Limb (tissue), 2 donors: Measurements from ENCODE around the gene PCTP.

Experiments used
- DNase-seq, 2 donors: peaks; one replicate each; pipeline ENCODE4 v3.0.0-alpha.2; 2016; ENCODE audit errors: extremely low spot score in 2 of 2

The PCTP gene

DNA sequence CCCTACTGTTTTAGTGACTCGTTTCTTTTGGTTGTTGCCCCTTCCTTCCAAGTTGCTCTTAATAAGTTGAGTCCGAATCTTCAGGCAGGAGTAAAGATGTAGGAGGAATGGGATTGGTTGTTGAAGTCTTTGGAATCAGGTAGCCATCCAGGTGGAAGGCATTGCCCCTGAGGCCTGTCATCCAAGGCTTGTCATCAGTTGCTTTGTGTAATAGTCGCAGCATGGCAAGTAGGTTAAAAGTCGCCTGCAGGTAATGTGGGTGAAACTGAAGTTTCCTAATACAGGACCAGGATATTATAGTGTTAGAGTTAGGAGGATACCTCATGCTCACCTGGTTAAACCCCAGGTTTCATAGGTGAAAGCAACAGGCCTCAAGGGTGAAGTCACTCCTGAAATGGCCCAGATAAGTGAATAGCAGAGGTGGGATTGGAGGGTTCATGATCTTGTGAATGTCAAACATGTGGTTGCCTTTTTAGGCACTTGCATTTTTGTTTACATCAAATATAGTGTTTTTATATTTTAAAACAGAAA lies 934 bp downstream of the PCTP start:
- DNase-seq: no peak

DNA sequence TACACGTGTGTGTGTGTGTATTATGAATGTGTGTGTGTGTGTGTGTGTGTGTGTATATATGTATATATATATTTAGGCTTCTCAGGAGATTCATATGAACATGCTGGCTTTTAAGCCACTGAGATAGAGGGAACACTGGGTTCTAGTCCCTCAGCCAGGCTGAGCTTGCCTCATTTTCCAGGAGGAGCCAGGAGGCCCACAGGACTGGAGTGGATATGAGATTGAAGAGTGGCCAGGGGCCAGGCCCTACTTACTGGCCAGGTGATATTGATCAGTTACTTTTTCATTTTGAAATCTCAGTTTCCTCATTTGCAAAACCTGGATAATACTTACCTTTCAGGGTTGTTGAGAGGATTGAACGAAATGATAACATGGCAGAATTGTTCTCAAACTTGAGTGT lies 5.8 kb downstream of the PCTP start:
- no peak for DNase-seq

DNA sequence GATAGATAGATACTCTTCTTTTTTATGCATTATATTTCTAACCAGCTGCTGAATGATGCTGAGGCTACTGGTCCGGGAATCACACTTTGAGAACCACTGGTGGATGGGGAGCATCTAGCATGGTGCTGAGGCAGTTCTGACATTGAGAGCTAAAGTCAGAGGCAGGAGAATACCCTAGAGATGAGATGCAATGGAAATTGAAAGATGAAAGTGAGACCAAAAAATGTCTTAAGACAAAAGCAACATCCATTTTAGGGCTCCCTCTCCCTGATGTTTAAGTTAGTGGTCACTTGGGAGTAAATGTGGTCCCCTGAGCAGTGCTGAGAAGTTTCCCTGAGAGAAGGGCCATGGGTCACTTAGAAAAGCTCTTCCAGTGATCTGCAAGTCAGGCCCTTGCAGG lies 6.8 kb downstream of the PCTP start:
- no peak for DNase-seq

DNA sequence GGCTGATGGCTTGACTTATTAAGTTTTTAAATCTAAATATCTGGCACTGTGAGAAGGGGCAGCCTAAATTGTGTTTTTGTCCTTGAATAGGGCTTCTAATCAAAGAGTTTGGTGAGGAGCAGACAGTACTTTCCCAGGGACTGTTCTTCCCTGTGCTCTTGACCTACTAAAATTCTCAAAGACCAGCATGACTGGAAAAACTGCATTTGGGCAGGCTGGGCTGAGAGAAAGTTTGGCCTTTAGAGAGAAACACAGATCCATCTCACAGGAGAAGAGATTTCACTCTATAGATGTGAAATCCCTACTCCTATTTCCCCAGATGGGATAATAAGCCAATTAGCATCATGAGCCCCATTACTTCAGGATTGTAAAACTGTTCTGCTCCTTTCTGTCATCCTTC lies 7.3 kb downstream of the PCTP start:
- DNase-seq: no peak

DNA sequence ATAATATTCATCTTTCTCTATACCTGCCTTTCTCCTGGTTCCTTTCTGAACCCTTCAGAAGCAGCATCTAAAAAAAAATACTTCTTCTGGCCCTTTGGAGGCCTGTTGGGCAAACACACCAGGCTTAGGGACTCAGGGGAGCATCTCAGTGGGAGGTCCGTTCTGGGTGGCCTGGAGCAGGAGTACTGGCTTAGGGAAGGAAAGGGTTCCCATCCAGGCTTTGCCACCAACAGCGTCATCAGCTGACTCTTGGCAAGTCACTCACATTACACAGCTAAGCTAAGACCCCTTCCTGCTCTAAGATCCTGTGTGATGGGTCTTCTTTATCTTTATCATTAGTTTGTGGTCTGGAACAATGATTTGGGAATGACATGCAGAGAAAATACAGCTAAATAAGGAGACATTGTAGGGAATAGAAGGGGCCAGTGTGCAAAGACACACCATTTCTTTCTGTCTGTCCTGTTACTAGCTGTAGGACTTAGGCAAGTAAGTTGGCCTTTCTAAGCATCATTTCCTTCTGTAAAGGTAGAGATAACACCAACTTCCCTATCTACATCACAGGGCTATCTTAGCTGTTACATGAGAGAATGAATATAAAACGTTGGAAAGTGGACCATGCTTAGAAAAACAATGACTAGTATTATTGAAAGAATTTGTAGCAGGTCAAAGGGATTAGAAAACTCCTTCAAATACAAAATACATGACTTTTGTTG lies 9.9 kb downstream of the PCTP start:
- no peak for DNase-seq

DNA sequence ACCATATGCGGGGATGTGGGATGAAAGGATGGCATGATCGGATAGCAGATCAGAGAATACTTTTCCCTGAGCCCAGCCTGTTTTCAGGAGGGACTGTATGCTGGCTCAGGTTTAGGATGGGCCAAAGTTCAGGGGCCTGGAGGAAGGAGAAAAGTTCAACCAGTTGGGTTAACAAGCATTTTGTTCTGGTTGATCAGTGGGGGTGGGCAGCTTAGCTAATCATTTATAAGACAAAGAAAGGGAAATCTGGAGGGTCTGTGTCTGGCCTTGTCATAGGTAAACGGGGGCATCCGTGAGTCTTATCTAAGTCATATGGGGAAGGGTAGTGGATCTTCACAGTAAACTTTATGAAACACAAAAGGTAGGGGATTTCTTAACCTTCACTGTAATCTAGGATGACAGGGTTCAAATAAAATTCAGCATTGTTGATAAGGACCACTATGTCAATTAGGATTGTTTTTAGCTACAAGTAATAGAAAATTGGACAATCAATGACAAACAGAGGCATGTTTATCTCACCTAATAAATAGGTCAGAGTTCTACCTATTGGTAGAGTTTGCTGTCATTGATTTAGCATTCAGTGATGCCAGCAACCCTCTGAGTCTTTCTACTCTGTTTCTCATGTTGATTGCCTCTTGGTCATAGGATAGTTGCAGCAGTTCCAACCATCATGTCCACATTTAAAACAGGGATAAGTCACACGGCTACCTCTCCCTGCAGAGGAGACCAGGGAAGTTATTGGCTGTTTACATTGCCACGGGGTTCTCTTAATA lies 11.4 kb downstream of the PCTP start:
- DNase-seq: no peak

DNA sequence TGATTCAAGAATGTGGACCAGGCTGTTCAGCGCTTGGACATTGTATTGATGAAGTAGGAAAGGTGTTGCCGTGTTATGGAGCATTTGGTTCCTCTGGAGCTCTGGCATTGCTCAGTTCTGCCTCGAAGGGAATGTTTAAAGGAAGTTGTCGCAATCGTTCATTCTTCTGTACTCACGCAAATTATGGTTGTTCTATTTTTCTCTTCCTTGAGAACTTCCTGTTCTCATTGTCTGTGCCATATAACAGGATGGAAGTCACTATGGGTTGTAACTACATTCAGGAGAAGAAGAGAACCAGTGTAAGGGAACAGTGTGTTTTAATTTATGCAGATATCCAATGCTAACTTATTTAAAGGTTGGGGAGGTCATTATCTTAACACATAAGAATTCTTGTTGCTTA lies 13.0 kb downstream of the PCTP start:
- no peak for DNase-seq

DNA sequence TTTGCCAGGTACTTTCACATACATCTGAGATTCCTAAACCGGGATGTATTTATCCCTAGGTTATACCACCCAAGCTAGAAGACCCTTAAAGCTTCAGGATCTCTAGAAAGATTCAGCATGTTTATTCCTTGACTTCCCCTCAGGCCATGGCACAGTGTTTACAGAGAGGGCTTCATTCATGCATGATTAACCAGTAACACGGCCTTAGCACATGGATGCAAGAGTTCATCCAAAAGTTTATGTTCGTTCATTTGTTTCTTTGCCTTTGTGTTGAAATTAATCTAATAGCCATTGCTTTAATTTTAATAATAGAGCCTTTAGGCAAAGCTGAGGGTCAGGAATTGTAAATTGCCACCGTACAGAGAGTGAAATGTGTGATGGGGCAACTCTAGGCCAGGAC lies 13.8 kb downstream of the PCTP start:
- no peak for DNase-seq

DNA sequence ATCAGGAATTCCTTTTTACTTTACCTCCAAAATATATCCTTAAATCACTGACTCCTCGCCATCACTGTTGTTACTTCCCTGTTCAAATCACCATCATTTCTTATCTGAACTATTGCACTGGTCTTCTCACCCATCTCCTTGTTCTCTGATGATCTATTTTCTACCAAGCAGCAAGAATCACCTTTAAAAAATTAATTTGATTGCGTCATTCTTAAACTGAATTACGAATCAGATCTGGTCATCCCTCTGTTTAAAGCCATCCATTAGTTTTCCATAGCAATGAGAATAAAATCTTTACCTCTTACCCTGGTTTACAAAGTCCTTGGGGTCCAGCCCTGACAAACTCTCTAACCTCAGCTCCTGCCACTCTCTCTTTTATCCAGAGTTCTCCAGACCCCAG lies 14.6 kb downstream of the PCTP start:
- DNase-seq: no peak

DNA sequence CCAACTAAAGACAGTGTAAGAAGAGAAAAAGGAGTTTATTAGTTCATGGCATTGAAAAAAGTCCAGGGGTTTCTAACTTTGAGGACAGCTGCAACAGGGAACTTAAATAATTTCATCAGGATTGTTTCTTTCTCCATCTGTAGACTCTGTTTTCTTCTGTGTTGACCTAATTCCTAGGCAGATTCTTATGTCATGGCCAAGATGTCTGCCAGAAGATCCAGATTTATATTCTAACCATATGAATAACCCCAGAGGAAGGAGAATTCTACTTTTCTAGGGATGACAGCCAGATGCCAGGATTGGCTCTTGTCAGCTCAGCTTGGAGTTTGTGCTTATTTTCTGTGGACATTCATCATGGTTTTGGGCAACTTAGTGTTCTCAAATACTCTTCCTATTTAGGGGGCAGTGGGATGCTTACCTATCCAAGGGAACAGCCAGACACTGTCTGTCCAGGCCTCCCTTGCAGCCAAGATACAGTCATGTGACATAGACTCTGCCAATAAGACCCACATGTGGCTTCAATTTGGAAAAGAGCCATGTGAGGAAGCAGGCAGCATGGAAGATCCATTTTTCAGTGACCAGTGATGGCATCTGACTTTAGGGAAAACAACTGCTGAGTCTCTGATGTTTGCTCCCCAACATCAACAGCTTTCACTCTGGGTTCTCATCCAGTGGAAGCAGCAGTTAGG lies 18.2 kb downstream of the PCTP start:
- DNase-seq: no peak

DNA sequence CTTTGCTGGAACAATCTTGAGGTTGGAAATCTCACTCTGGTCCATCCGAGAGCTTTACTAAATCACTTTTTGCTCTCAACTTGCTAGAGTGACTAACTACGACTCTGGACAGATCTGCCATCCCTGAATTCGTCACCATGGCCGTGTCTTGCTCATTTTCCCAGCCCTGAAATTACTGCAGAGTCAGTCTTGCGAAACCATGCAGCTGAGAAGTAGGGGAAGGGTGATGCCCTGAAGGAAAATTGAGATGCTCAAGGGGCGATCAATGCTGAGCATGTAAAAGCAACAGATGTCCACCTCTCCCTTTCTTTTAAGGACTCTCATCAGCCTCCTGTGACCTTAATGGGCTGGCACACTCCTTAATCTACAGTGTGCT lies 18.8 kb downstream of the PCTP start:
- DNase-seq: no peak

DNA sequence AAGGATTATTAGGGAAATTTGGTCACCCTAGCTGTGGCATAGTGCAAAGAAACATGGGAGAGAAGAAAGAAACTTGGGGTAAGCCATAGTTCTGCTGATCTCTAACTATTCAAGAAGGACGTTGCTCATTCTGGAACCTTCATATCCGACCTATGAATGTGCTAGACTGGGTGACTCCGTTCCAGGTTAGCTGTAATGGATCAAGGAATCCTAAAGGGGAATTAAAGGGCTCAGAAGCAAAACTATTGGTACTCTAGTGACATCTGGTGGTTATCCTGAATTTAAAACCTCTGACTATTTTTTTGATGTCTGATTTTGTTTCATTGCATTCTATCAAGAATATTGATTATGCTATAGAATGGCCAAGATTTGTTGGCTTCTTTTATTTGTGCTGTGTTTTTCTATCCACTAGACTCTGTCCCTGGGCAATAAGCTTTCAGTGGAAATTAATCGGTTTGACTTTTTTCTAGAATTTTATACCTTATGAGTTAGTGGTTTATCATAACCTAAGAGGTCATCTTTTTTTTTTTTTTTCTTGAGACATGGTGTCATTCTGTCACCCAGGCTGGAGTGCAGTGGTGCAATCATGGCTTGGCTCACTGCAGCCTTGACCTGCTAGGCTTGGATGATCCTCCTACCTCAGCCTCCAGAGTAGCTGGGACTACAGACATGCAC lies 19.5 kb downstream of the PCTP start:
- peak in 1 of 2 donors; percentile 62 for DNase-seq

DNA sequence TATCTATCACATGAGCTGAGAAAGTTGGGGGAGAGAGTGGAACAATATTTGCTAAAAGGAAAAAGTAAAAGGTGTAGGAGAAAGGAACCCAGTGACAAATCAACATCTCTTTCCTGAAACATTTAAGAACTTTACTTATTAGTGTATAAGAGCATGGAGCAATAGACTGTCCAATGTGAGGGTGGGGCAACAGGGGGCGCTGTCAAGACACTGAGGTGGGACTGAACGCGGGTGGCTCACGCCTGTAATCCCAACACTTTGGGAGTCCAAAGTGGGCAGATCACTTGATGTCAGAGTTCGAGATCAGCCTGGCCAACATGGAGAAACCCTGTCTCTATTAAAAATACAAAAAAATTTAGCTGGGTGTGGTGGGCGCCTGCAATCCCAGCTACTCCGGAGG lies 21.2 kb downstream of the PCTP start:
- no peak for DNase-seq

DNA sequence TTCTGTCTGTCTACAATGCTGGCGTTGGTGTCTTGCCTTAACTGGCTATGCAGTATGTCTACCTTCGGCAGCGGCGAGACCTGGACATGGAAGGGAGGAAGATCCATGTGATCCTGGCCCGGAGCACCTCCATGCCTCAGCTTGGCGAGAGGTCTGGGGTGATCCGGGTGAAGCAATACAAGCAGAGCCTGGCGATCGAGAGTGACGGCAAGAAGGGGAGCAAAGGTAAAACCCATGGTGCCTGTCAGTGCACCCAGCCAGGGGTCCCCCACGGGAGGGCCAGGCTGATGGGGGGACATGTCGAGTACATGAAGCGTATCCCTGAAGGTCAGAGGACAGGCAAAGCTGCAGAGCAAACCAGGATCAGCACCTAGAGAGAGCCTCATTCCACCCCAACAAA lies 22.8 kb downstream of the PCTP start:
- no peak for DNase-seq

DNA sequence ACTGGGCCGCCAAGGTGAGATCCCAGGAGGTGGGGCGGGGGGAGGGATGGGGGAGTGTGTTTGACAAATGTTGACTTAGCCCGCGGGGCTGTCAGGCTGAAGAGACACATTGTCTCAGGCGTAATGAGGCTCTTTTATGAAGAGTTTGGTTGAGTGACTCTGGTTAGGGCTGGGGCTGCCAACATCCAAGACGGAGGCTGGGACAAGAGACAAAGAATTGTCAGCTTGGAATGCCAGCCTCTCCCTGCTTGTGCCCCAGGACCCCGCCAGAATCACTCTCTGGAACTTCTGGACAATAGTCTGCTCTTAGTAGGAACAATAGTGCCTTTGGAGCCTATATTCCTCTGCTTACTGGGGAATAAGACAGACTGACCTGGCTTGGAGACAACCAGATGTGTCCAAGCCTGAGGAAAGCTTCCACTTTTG lies 24.0 kb downstream of the PCTP start:
- DNase-seq: no peak

DNA sequence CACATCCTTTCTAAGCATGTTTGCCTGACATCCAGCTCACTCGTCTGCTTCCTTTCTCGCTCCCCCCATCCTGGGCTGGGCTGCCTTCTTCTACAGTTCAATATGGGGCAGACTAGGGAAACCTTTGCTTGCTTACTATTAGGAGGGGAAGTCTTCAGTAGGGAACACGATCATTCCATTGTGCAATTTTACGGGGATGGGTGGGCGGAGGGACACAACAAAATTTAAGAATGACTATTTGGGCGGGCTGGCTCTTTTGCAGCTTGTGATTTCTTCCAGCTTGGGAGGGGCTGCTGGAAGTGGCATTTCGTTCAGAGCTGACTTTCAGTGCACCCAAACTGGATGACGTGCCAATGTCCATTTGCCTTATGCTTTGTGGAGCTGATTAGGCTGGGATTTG lies 25.4 kb downstream of the PCTP start:
- no peak for DNase-seq

DNA sequence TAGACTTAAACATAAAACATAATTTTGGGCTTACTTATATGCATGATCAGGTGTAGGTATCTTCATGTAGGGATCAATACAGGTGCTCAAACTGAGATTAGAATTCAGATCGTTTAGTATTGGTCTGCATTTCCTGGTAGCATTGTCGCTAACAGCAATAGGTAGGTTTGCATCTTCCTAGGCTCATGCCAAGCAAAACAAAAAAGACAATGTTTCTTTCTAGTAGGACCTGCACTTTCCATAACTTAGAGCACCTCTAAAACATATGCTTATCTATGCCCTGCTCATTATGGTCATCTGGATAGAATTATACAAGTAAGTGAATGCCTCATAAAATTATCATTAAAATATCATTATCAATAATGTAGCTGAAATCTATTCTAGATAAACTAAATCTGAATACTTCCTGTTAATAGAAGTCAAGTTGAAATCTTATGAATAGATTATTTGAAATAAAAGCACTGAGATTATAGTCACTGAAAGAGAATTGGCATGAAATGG lies 26.7 kb downstream of the PCTP start:
- no peak for DNase-seq

DNA sequence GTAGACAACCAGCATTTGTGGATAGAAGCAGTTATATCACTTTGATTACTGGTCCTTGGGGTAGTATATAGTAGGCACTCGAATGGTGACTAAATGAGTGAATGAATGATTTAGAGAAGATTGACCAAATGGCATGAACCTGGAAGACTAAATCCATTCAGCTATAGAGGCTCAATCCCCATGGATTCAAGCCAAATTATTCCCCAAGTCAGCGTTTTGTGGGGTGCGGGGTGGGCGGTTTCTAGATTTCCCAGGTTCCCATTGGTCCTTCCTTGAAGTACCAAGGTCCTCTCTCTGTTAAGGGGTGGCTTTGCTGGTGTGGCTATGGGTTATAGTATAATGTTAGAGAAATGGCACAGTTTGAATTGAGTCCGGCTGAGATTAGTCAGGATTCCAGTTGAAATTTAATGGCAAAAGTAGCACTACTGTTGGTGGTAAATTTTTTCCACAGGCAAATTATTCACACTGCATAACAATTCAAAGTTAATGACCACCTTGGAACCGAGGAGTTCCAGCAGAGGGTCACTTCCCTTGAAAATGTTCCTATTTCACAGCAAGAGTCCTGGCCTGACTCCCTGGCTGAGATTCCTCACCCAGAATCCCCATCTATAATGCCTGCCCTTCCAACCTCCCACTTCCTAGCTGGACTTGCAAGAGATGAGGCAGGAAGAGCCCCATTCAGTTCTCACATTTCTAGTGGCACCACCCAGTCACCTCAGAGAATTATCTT lies 27.7 kb downstream of the PCTP start:
- no peak for DNase-seq

DNA sequence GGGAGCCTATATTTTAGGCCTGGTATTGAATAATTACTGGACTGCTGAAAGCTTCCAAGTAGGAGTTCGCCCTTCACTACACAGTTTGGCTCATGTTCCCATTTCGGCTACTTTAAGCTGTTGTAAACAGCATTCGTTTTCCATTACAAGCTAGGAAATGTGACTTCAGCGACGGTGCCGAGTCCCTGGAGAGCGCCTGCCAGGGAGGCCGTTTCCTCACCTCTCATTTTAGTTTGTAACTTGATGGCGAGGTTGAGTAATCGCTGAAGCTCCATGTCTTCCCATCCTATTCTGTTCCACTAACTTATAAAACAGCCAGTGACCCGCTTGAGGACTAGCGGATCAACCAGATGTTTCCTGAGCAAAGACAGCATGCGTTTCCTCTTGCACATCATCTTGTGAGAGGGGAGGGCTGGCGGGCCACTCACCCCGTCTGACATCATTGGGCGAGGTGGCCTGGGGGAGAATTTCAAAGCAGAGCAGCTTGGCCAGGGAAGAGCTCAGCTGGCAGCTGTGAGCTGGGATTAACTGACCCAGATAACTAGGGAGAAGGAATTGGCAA lies 32.9 kb downstream of the PCTP start:
- DNase-seq: peak in 1 of 2 donors; percentile 19

DNA sequence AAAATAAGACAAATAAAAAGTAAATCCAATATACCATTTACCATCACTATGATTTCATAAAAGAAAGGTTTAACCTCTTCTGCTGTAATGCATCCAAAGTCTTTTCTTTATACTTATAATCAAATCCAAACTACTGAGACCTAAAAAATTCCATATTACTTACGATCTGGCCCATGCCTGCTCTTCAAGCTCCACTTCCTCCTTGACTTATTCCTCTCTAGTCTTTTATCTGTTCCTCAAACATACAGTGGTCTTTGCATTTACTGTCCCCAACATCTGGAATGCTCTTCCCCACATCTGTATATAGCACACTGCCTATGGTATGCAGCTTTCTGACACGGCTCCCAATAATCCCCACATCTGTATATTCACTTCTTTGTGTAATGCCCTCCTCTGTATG lies 33.8 kb downstream of the PCTP start:
- DNase-seq: no peak

DNA sequence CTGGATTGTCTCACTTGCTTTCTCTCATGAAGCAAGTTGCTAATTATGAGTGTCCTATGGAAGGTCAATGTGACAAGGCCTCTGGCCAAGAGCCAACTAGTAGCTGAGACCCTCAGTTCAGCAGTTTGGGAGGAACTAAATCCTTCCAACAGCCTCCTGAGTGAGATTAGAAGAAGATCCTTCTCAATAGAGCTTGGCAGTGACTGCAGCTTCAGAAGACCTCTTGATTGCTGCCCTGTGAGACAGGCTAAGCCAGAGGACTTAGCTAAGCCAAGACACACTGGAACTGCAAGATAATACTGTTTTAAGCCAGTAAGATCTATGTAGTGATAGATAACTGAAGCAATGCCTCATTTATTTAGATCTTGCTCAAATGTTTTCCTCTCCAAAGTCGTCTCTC lies 34.3 kb downstream of the PCTP start:
- no peak for DNase-seq
